GM23338 (cell line): ENCODE results near the gene TACC3.

Experiments used
- EZH2 ChIP-seq: fragments of 200-600 bp; sonication (generic); IDR thresholded peaks from one replicate; pipeline ENCODE4 v1.8.0; 2017; ENCODE audit warnings: antibody characterized with exemption, mild to moderate bottlenecking, low read depth; ENCODE audit not compliant: unreplicated experiment
- EZH2phosphoT487 ChIP-seq: fragments of 200-600 bp; sonication (generic); IDR thresholded peaks from one replicate; pipeline ENCODE4 v1.8.1; 2018; ENCODE audit warnings: antibody characterized with exemption; ENCODE audit not compliant: unreplicated experiment
- JUNB ChIP-seq: IDR thresholded peaks from one replicate; pipeline ENCODE4 v1.6.1; 2016; ENCODE audit warnings: antibody characterized with exemption; ENCODE audit not compliant: unreplicated experiment
- NANOG ChIP-seq: IDR thresholded peaks from 2 replicates; pipeline ENCODE4 v1.6.1; 2016; ENCODE audit warnings: antibody characterized with exemption, borderline replicate concordance
- POLR2AphosphoS5 ChIP-seq: IDR thresholded peaks from 2 replicates; pipeline ENCODE4 v1.6.1; 2016; ENCODE audit warnings: antibody characterized with exemption, low read depth
- STAT1 ChIP-seq: IDR thresholded peaks from one replicate; pipeline ENCODE4 v1.6.1; 2016; ENCODE audit warnings: antibody characterized with exemption; ENCODE audit not compliant: unreplicated experiment
- TF ChIP-seq, protein P1 (sequence below), 2 experiments: fragments of 200-600 bp in 1 of 2; sonication (generic) in 1 of 2; conservative IDR thresholded peaks; 2 replicates each; pipeline versions ENCODE4 v1.5.1 to v1.6.1; 2016 to 2017; ENCODE audit warnings: antibody characterized with exemption in 2 of 2, low read depth in 2 of 2, mild to moderate bottlenecking in 2 of 2, moderate library complexity in 1 of 2
- TF ChIP-seq, protein P2 (sequence below): fragments of 250-450 bp; sonication (Bioruptor Pico); IDR thresholded peaks from 2 replicates; pipeline ENCODE4 v1.5.0; 2020; ENCODE audit warnings: mild to moderate bottlenecking, moderate library complexity
- TF ChIP-seq, protein P3 (sequence below): IDR thresholded peaks from one replicate; pipeline ENCODE4 v1.6.1; 2018; ENCODE audit warnings: antibody characterized with exemption; ENCODE audit not compliant: unreplicated experiment
- TF ChIP-seq, protein P4 (sequence below): IDR thresholded peaks from 2 replicates; pipeline ENCODE4 v1.6.1; 2016; ENCODE audit warnings: antibody characterized with exemption

DNA sequence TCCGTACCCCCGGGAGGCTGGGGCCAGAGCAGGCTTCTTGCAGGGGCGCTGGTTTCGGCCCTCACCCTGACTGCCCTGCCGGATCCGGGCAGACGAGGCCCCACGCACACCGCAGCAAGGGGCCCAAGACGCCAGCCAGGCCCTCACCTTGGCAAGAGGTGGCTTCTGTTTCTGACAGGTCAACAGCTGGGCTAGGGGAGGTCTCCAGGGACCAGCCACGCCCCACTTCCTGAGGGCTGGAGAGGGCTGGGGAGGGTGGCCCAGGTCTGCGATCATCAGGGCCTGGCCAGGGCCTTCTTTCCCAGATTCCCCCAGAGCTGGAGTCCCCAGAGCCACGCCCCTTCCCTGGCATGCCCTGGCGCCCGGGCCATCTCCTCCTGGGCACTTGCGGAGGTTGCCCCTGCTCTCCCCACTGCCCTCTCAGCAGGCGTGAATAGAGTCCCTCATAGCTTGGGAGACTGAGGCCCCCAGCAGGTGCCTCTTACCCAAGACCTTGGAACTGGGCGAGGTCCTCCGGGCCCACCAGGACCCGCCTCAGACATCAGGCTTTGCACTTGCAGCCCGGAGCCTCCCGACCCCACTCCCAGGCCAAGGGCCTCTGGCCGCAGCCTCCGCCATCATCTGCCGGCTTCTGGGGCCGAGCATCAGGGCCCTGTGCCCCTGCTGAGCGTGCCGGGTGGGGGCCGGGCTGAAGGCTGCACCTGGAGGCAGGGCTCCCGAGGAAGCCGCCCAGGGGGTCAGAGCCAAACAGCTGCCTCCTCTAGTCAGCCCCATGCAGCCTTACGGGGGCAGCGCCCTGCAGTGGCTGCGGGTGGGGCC lies 65.4 kb downstream of the TACC3 start:
- TF ChIP-seq, protein P1, sequence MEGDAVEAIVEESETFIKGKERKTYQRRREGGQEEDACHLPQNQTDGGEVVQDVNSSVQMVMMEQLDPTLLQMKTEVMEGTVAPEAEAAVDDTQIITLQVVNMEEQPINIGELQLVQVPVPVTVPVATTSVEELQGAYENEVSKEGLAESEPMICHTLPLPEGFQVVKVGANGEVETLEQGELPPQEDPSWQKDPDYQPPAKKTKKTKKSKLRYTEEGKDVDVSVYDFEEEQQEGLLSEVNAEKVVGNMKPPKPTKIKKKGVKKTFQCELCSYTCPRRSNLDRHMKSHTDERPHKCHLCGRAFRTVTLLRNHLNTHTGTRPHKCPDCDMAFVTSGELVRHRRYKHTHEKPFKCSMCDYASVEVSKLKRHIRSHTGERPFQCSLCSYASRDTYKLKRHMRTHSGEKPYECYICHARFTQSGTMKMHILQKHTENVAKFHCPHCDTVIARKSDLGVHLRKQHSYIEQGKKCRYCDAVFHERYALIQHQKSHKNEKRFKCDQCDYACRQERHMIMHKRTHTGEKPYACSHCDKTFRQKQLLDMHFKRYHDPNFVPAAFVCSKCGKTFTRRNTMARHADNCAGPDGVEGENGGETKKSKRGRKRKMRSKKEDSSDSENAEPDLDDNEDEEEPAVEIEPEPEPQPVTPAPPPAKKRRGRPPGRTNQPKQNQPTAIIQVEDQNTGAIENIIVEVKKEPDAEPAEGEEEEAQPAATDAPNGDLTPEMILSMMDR (conservative IDR thresholded peaks at IDR 0.05; ENCODE audit: low read depth in 2 of 2) = no peak
- TF ChIP-seq POLR2AphosphoS5 = no peak
- TF ChIP-seq JUNB = no peak
- TF ChIP-seq EZH2phosphoT487 = no peak
- TF ChIP-seq, protein P2, sequence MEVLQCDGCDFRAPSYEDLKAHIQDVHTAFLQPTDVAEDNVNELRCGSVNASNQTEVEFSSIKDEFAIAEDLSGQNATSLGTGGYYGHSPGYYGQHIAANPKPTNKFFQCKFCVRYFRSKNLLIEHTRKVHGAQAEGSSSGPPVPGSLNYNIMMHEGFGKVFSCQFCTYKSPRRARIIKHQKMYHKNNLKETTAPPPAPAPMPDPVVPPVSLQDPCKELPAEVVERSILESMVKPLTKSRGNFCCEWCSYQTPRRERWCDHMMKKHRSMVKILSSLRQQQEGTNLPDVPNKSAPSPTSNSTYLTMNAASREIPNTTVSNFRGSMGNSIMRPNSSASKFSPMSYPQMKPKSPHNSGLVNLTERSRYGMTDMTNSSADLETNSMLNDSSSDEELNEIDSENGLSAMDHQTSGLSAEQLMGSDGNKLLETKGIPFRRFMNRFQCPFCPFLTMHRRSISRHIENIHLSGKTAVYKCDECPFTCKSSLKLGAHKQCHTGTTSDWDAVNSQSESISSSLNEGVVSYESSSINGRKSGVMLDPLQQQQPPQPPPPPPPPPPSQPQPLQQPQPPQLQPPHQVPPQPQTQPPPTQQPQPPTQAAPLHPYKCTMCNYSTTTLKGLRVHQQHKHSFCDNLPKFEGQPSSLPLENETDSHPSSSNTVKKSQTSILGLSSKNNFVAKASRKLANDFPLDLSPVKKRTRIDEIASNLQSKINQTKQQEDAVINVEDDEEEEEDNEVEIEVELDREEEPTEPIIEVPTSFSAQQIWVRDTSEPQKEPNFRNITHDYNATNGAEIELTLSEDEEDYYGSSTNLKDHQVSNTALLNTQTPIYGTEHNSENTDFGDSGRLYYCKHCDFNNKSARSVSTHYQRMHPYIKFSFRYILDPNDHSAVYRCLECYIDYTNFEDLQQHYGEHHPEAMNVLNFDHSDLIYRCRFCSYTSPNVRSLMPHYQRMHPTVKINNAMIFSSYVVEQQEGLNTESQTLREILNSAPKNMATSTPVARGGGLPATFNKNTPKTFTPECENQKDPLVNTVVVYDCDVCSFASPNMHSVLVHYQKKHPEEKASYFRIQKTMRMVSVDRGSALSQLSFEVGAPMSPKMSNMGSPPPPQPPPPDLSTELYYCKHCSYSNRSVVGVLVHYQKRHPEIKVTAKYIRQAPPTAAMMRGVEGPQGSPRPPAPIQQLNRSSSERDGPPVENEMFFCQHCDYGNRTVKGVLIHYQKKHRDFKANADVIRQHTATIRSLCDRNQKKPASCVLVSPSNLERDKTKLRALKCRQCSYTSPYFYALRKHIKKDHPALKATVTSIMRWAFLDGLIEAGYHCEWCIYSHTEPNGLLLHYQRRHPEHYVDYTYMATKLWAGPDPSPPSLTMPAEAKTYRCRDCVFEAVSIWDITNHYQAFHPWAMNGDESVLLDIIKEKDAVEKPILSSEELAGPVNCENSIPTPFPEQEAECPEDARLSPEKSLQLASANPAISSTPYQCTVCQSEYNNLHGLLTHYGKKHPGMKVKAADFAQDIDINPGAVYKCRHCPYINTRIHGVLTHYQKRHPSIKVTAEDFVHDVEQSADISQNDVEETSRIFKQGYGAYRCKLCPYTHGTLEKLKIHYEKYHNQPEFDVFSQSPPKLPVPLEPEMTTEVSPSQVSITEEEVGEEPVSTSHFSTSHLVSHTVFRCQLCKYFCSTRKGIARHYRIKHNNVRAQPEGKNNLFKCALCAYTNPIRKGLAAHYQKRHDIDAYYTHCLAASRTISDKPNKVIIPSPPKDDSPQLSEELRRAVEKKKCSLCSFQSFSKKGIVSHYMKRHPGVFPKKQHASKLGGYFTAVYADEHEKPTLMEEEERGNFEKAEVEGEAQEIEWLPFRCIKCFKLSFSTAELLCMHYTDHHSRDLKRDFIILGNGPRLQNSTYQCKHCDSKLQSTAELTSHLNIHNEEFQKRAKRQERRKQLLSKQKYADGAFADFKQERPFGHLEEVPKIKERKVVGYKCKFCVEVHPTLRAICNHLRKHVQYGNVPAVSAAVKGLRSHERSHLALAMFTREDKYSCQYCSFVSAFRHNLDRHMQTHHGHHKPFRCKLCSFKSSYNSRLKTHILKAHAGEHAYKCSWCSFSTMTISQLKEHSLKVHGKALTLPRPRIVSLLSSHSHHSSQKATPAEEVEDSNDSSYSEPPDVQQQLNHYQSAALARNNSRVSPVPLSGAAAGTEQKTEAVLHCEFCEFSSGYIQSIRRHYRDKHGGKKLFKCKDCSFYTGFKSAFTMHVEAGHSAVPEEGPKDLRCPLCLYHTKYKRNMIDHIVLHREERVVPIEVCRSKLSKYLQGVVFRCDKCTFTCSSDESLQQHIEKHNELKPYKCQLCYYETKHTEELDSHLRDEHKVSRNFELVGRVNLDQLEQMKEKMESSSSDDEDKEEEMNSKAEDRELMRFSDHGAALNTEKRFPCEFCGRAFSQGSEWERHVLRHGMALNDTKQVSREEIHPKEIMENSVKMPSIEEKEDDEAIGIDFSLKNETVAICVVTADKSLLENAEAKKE = no peak
- TF ChIP-seq, protein P3, sequence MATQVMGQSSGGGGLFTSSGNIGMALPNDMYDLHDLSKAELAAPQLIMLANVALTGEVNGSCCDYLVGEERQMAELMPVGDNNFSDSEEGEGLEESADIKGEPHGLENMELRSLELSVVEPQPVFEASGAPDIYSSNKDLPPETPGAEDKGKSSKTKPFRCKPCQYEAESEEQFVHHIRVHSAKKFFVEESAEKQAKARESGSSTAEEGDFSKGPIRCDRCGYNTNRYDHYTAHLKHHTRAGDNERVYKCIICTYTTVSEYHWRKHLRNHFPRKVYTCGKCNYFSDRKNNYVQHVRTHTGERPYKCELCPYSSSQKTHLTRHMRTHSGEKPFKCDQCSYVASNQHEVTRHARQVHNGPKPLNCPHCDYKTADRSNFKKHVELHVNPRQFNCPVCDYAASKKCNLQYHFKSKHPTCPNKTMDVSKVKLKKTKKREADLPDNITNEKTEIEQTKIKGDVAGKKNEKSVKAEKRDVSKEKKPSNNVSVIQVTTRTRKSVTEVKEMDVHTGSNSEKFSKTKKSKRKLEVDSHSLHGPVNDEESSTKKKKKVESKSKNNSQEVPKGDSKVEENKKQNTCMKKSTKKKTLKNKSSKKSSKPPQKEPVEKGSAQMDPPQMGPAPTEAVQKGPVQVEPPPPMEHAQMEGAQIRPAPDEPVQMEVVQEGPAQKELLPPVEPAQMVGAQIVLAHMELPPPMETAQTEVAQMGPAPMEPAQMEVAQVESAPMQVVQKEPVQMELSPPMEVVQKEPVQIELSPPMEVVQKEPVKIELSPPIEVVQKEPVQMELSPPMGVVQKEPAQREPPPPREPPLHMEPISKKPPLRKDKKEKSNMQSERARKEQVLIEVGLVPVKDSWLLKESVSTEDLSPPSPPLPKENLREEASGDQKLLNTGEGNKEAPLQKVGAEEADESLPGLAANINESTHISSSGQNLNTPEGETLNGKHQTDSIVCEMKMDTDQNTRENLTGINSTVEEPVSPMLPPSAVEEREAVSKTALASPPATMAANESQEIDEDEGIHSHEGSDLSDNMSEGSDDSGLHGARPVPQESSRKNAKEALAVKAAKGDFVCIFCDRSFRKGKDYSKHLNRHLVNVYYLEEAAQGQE = no peak
- no peak for TF ChIP-seq EZH2
- TF ChIP-seq, protein P4, sequence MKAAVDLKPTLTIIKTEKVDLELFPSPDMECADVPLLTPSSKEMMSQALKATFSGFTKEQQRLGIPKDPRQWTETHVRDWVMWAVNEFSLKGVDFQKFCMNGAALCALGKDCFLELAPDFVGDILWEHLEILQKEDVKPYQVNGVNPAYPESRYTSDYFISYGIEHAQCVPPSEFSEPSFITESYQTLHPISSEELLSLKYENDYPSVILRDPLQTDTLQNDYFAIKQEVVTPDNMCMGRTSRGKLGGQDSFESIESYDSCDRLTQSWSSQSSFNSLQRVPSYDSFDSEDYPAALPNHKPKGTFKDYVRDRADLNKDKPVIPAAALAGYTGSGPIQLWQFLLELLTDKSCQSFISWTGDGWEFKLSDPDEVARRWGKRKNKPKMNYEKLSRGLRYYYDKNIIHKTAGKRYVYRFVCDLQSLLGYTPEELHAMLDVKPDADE = no peak
- TF ChIP-seq STAT1 = no peak
- no peak for TF ChIP-seq NANOG
